SK-N-SH (cell line): ENCODE measurements around the gene OPHN1.

ENCODE experiments used
- CTCF ChIP-seq: fragments of 200-600 bp; sonication (generic); IDR thresholded peaks from 2 replicates; pipeline ENCODE4 v1.6.1; 2017; ENCODE audit warnings: antibody characterized with exemption, mild to moderate bottlenecking, moderate library complexity
- GATA2 ChIP-seq: sonication (generic); formaldehyde crosslinking; IDR thresholded peaks from 2 replicates; pipeline ENCODE4 v1.5.0; 2020; ENCODE audit warnings: mild to moderate bottlenecking, missing genetic modification reagents
- NFIC ChIP-seq: IDR thresholded peaks from 2 replicates; pipeline ENCODE4 v1.4.0; 2012; ENCODE audit warnings: borderline replicate concordance
- PBX3 ChIP-seq: IDR thresholded peaks from 2 replicates; pipeline ENCODE4; 2012
- RAD21 ChIP-seq: IDR thresholded peaks from 2 replicates; pipeline ENCODE4 v1.6.1; 2012; ENCODE audit warnings: mild to moderate bottlenecking, low read length
- RFX5 ChIP-seq: IDR thresholded peaks from 2 replicates; pipeline ENCODE4 v1.6.1; 2012; ENCODE audit warnings: mild to moderate bottlenecking, improper control_type of control experiment, low read length

GRCh38 chrX:68190799-68191198 is 242.5 kb downstream of the OPHN1 start:
- TF ChIP-seq GATA2 (CRISPR knock-in tag) (no peak), NFIC (no peak), CTCF (no peak), RAD21 (no peak), RFX5 (no peak), PBX3 (no peak)
